ENCODE data around the gene RDX.

The RDX gene

DNA sequence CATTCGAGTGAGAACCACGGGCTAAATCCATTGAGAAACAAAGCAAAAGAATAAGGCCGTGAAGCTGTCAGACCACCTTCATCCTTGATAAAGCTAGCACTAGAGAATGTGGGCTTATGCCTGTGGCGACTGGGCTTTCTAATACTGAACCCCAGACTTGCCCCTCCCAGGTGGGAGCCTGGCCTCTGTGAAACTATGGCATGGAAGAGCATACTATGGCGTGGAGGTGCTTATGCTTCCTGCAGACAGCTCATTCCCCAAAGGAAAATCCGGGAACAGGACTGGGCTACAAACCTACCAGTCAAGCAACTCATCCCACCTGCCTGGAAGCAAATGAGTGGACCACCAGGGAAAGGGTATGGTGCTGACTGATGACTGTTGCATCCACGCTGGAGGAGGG, 110.8 kb downstream of the RDX start:
- H3K9me3 ChIP-seq (ENCODE audit: control insufficient read depth, insufficient read depth, low read depth, low read length), result no peaks in the 10 kb centered on the region
- H3K4me3 ChIP-seq (ENCODE audit: low read depth, low read length), result no peak overlapping the region
- no peak overlapping the region for H3K27ac ChIP-seq (ENCODE audit: low read depth, low read length)
- H3K36me3 ChIP-seq (ENCODE audit: control insufficient read depth, insufficient read depth, low read length), result no peaks in the 10 kb centered on the region
- no peak overlapping the region for H3K9ac ChIP-seq (ENCODE audit: low read length)
- peaks cover 14% of the 10 kb centered on the region for H3K4me1 ChIP-seq (ENCODE audit: control insufficient read depth, insufficient read depth, low read length)
- H3K27me3 ChIP-seq (ENCODE audit: control insufficient read depth, insufficient read depth, low read length), result no peaks in the 10 kb centered on the region

DNA sequence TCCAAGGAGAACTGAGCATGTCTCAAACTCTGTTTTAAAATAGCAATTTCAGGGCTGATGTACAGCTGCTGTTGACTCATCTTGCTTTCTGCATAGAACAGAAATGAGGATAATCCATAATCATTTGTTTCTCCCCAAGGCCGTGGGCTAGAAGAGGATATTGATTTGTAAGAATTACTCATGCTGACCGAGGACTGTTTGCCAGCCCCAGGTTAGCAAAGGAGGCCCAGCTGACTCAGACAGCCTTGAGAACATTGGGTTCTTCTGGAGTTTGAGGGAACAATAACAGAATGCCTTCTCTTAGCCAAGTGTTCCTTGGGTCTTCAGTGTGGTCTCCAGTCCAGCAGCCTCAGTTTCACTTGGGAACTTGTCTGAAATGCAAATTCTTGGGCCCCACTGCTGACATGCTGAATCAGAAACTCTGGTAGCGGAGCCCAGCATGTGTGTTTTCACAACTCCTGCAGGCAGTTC, 111.3 kb downstream of the RDX start:
- no peak overlapping the region for H3K9ac ChIP-seq (ENCODE audit: low read length)
- H3K36me3 ChIP-seq (ENCODE audit: control insufficient read depth, insufficient read depth, low read length), result no peaks in the 10 kb centered on the region
- no peaks in the 10 kb centered on the region for H3K27me3 ChIP-seq (ENCODE audit: control insufficient read depth, insufficient read depth, low read length)
- no peak overlapping the region for H3K27ac ChIP-seq (ENCODE audit: low read depth, low read length)
- no peaks in the 10 kb centered on the region for H3K9me3 ChIP-seq (ENCODE audit: control insufficient read depth, insufficient read depth, low read depth, low read length)
- no peak overlapping the region for H3K4me3 ChIP-seq (ENCODE audit: low read depth, low read length)
- peaks cover 14% of the 10 kb centered on the region for H3K4me1 ChIP-seq (ENCODE audit: control insufficient read depth, insufficient read depth, low read length)

DNA sequence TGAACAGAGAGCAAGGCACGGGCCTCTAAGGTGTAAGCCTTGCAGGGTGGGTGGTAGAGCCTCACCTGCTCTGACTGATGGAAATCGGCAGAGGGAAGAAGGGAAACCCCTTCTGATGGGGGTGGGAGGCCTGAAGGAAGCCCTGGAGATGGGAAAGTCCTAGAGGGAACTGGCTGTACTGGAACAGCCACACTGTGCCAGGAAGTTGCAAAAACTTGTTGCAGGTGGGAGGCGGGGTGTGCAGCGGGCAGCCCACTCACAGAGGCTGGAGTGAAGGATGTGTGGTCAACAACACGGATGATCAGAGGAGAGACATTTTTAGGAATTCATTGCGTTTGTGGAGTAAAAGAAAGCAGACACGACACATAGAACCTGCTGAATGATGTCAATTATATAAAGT, 112.0 kb downstream of the RDX start:
- Histone ChIP-seq H3K4me3 (ENCODE audit: low read depth, low read length) (no peak overlapping the region), H3K9me3 (ENCODE audit: control insufficient read depth, insufficient read depth, low read depth, low read length) (no peaks in the 10 kb centered on the region), H3K4me1 (ENCODE audit: control insufficient read depth, insufficient read depth, low read length) (peaks cover 14% of the 10 kb centered on the region), H3K9ac (ENCODE audit: low read length) (no peak overlapping the region), H3K36me3 (ENCODE audit: control insufficient read depth, insufficient read depth, low read length) (no peaks in the 10 kb centered on the region), H3K27ac (ENCODE audit: low read depth, low read length) (no peak overlapping the region), H3K27me3 (ENCODE audit: control insufficient read depth, insufficient read depth, low read length) (no peaks in the 10 kb centered on the region)

DNA sequence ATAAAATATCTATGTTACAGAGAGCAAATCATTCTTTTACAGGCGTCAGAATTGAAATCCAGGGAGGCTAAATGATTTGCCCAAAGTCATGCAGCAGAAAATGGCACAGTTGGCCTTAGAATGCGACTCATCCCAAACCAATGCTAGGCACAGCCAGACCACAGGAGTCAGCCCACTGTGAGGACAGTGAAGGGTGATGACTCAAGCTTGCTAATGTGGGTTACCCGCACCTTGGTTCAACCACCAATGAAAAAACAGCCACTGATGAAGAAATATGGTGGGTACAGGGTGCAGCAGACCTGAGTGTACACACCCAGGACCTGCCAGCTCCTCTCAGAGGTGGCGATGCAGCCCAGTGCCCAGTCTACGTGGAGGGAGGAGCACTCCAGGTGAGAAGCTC, 113.5 kb downstream of the RDX start:
- no peaks in the 10 kb centered on the region for H3K36me3 ChIP-seq (ENCODE audit: control insufficient read depth, insufficient read depth, low read length)
- peaks cover 14% of the 10 kb centered on the region for H3K4me1 ChIP-seq (ENCODE audit: control insufficient read depth, insufficient read depth, low read length)
- H3K4me3 ChIP-seq (ENCODE audit: low read depth, low read length), result no peak overlapping the region
- no peaks in the 10 kb centered on the region for H3K27me3 ChIP-seq (ENCODE audit: control insufficient read depth, insufficient read depth, low read length)
- H3K9me3 ChIP-seq (ENCODE audit: control insufficient read depth, insufficient read depth, low read depth, low read length), result no peaks in the 10 kb centered on the region
- no peak overlapping the region for H3K27ac ChIP-seq (ENCODE audit: low read depth, low read length)
- H3K9ac ChIP-seq (ENCODE audit: low read length), result no peak overlapping the region

DNA sequence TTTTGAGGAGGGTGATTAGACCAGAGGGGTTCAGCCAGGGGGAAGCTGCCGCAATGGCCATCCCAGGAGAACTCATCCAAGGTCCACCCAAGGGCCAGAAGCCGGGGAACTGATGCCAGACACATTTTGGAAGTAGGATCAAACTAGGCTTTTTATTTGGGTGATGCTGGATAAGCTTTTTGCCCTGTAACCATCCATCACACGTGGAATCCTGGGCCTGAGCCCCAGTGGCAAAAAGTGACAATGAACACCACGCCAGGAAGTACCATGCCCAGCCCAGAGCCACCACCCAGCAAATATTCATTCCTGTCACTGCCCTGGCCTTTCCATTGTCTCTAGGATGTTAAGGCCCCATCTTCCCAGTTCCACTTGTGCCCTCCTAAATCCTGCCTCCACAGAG, 117.3 kb downstream of the RDX start:
- Histone ChIP-seq H3K4me3 (ENCODE audit: low read depth, low read length) (no peak overlapping the region), H3K9me3 (ENCODE audit: control insufficient read depth, insufficient read depth, low read depth, low read length) (no peaks in the 10 kb centered on the region), H3K27me3 (ENCODE audit: control insufficient read depth, insufficient read depth, low read length) (no peaks in the 10 kb centered on the region), H3K36me3 (ENCODE audit: control insufficient read depth, insufficient read depth, low read length) (no peaks in the 10 kb centered on the region), H3K4me1 (ENCODE audit: control insufficient read depth, insufficient read depth, low read length) (peaks cover 30% of the 10 kb centered on the region), H3K9ac (ENCODE audit: low read length) (no peak overlapping the region), H3K27ac (ENCODE audit: low read depth, low read length) (no peak overlapping the region)

DNA sequence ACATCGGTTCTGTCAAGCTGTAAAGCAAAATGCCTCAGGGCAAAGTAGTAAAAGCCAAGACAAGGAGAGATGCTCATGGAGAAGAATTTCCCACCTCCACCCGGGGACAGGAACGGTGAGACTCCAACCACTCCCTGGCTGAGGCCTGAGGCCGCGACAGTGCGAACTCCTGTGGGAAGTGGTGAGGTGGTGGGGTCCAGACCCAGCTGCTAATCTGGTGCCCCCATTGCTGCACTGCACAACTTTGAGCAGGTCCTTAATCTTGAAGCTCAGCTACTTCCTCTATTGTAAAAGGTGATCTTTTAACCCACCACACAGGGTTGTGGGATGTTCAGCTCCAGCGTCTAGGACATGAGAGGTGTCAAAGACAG, 119.3 kb downstream of the RDX start:
- no peaks in the 10 kb centered on the region for H3K36me3 ChIP-seq (ENCODE audit: control insufficient read depth, insufficient read depth, low read length)
- no peaks in the 10 kb centered on the region for H3K9me3 ChIP-seq (ENCODE audit: control insufficient read depth, insufficient read depth, low read depth, low read length)
- H3K4me1 ChIP-seq (ENCODE audit: control insufficient read depth, insufficient read depth, low read length), result peaks cover 47% of the 10 kb centered on the region
- H3K27ac ChIP-seq (ENCODE audit: low read depth, low read length), result no peak overlapping the region
- no peak overlapping the region for H3K4me3 ChIP-seq (ENCODE audit: low read depth, low read length)
- H3K9ac ChIP-seq (ENCODE audit: low read length), result no peak overlapping the region
- H3K27me3 ChIP-seq (ENCODE audit: control insufficient read depth, insufficient read depth, low read length), result no peaks in the 10 kb centered on the region

DNA sequence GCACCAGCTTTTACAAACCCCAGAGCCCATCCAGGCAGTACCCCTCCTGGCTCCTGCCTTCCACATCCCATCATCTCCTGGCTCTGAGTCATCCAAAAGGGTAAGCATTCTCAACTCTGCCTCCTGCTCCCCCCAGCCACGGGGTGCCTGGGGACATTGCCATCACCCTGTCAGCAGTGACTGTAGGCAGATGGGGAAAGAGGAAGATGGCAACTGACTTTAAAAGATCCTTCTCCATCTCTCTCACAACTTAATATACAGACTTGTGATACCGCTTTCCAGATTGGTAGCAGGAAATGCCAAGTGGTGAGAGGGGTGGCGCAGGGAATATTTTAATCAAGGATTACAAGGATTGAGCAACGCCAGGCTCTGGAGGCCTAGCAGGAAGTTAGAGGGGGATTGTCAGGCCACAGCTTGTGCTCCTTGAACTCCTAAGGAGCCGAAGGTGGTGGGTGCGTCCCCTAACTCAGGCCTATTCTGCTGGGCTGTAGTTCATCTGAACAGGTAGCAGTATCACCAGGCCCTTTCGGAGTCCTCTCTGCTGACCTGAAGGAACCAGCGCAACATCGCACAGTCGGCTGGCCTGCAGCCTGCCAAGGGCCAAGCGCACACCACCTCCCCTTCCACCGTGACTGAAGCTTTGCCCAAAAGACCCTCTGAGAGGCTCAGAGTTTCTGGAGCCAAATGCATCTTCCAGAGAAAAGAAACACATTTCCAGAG, 119.9 kb downstream of the RDX start:
- no peak overlapping the region for H3K27ac ChIP-seq (ENCODE audit: low read depth, low read length)

DNA sequence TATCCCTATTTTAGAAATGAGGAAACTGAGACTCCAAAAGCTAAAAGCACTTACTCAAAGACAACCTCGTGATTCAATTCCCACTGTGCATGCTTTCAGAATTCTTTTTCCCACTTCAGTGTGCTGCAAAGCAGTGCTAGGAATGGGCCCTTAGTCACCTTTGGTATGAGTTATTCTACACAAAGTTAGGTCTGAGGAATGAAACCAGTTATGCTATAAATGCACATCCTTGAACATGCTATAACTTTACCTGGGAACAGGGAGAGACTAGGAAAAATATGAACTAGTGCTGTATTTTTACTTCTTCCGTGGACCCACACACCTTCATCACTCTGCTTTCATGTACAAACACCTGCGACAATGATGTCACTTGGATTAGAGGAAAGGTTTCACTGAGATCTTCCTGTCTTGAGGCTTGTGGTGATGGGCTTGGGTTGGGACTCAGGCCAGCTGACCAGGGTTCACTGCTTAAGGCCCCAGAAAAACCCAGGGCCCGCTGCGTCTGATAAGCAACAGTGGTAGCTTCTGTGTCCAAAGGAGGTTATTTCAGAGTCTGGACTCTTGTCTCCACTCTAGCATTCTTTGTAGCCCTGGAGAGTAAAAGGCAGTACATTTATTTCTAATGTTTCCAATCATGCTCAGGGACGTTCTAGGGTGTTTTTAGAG, 121.6 kb downstream of the RDX start:
- H3K27me3 ChIP-seq (ENCODE audit: control insufficient read depth, insufficient read depth, low read length), result no peaks in the 10 kb centered on the region
- H3K9ac ChIP-seq (ENCODE audit: low read length), result no peak overlapping the region
- H3K27ac ChIP-seq (ENCODE audit: low read depth, low read length), result no peak overlapping the region
- H3K36me3 ChIP-seq (ENCODE audit: control insufficient read depth, insufficient read depth, low read length), result no peaks in the 10 kb centered on the region
- H3K4me1 ChIP-seq (ENCODE audit: control insufficient read depth, insufficient read depth, low read length), result peaks cover 47% of the 10 kb centered on the region
- no peaks in the 10 kb centered on the region for H3K9me3 ChIP-seq (ENCODE audit: control insufficient read depth, insufficient read depth, low read depth, low read length)
- H3K4me3 ChIP-seq (ENCODE audit: low read depth, low read length), result peak overlapping the region; percentile 5; the same call in 1 of the 2 replicates

More for the DNA sequence above, 119.9 kb downstream of the RDX start:
- Histone ChIP-seq H3K9ac (ENCODE audit: low read length) (no peak overlapping the region), H3K9me3 (ENCODE audit: control insufficient read depth, insufficient read depth, low read depth, low read length) (no peaks in the 10 kb centered on the region), H3K36me3 (ENCODE audit: control insufficient read depth, insufficient read depth, low read length) (no peaks in the 10 kb centered on the region), H3K27me3 (ENCODE audit: control insufficient read depth, insufficient read depth, low read length) (no peaks in the 10 kb centered on the region), H3K4me3 (ENCODE audit: low read depth, low read length) (no peak overlapping the region), H3K4me1 (ENCODE audit: control insufficient read depth, insufficient read depth, low read length) (peaks cover 47% of the 10 kb centered on the region)

DNA sequence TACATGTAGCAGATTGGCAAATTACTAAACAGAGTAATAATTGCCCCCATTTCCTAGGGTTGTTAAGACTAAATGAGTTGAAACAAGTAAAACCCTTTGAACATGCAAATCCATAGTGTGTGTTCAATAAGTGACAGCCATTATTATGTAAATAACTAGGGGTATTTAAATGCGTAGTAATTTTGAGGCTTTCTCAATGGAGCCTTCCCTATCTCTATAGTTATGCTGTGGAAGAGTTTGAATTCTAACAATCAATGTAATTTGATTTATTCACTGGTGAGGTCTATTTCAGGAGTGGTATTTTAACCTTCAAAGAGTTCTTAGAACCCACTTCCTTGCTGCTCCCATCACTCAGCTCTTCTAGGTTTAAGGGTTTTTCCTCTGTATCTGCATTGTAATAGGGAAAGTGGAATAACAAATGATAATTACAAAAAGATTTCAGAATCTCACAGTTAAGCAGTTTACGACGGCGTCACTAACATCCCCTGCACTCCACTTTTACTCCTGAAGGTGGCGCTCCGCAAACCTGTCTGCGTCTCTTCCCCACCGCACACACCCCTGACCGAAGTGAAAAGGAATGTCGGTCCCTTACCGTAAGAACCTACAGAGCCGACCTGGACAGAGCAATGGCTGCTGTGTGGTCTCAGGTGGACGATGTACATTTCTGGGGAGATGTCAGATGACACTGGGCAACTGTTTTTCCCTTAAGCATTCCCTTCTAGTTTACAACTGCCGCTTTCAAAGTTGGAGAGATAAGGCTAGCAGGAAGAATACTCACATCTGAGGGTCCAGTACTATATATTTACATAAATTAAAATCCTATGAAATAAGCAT, 122.4 kb downstream of the RDX start:
- peaks cover 47% of the 10 kb centered on the region for H3K4me1 ChIP-seq (ENCODE audit: control insufficient read depth, insufficient read depth, low read length)
- peak overlapping the region; percentile 10 for H3K9ac ChIP-seq (ENCODE audit: low read length)
- H3K36me3 ChIP-seq (ENCODE audit: control insufficient read depth, insufficient read depth, low read length), result no peaks in the 10 kb centered on the region
- H3K27ac ChIP-seq (ENCODE audit: low read depth, low read length), result no peak overlapping the region
- H3K4me3 ChIP-seq (ENCODE audit: low read depth, low read length), result peak overlapping the region; percentile 5; the same call in 1 of the 2 replicates
- no peaks in the 10 kb centered on the region for H3K27me3 ChIP-seq (ENCODE audit: control insufficient read depth, insufficient read depth, low read length)
- no peaks in the 10 kb centered on the region for H3K9me3 ChIP-seq (ENCODE audit: control insufficient read depth, insufficient read depth, low read depth, low read length)

DNA sequence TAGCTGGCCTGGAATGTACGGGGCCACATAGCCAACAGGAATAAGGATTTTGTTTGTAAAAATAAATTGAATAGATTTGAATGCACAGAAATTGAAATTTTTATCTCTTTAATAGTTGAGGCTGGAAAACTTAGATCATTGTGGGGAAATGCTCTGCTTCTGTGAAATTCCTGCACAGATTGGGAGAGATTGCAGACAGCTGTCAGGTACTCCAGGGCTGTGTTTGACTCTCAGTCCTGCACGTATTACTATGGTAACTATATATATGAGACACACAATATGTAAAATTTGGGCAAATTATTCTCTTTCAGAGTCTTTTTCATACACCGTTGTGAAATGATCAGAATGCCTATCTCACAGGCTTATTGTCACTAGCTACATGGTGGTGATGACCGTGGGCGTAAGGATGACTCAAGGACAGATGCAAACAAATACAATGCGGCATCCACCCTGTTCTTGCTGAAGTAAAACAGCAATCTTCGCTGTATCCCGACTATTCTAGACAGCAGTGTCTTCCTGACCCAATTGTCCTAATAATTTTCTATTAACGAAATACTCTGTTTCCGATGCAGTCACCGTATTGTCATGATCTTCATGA, 123.8 kb downstream of the RDX start:
- H3K36me3 ChIP-seq (ENCODE audit: control insufficient read depth, insufficient read depth, low read length), result no peaks in the 10 kb centered on the region
- peaks cover 47% of the 10 kb centered on the region for H3K4me1 ChIP-seq (ENCODE audit: control insufficient read depth, insufficient read depth, low read length)
- H3K9me3 ChIP-seq (ENCODE audit: control insufficient read depth, insufficient read depth, low read depth, low read length), result no peaks in the 10 kb centered on the region
- H3K27me3 ChIP-seq (ENCODE audit: control insufficient read depth, insufficient read depth, low read length), result no peaks in the 10 kb centered on the region
- H3K9ac ChIP-seq (ENCODE audit: low read length), result no peak overlapping the region
- no peak overlapping the region for H3K27ac ChIP-seq (ENCODE audit: low read depth, low read length)
- H3K4me3 ChIP-seq (ENCODE audit: low read depth, low read length), result no peak overlapping the region
